HEK293 (cell line): ENCODE data around the gene PDE9A.
"Not testable (repeated sequence)": the region's sequence is repeated elsewhere in the genome, so short reads cannot be mapped to it uniquely, and the experiment has no call there.

ENCODE experiments used
- MYNN ChIP-seq: fragments of 450-650 bp; formaldehyde crosslinking; IDR thresholded peaks from 2 replicates; pipeline ENCODE4 v1.5.1; 2016; ENCODE audit warnings: missing biosample characterization, missing genetic modification characterization, borderline replicate concordance
- SCRT2 ChIP-seq: fragments of 450-650 bp; formaldehyde crosslinking; IDR thresholded peaks from 2 replicates; pipeline ENCODE4 v1.5.1; 2016; ENCODE audit warnings: missing biosample characterization, missing genetic modification characterization
- TCF7L2 ChIP-seq: IDR thresholded peaks from 2 replicates; pipeline ENCODE4 v1.6.1; 2011; ENCODE audit warnings: low read depth, mild to moderate bottlenecking, inconsistent platforms, low read length, moderate library complexity, borderline replicate concordance
- YY1 ChIP-seq: fragments of 450-650 bp; formaldehyde crosslinking; IDR thresholded peaks from 2 replicates; pipeline ENCODE4 v1.5.1; 2018; ENCODE audit warnings: missing biosample characterization, missing genetic modification characterization
- ZNF133 ChIP-seq: fragments of 450-650 bp; formaldehyde crosslinking; IDR thresholded peaks from 2 replicates; pipeline ENCODE4 v1.5.1; 2016; ENCODE audit warnings: missing biosample characterization, missing genetic modification characterization
- ZNF211 ChIP-seq: fragments of 450-650 bp; formaldehyde crosslinking; IDR thresholded peaks from 2 replicates; pipeline ENCODE4 v1.5.1; 2016; ENCODE audit warnings: low read depth, missing biosample characterization, missing genetic modification characterization
- ZNF24 ChIP-seq: fragments of 450-650 bp; formaldehyde crosslinking; IDR thresholded peaks from 2 replicates; pipeline ENCODE4 v1.5.1; 2016; ENCODE audit warnings: missing biosample characterization, missing genetic modification characterization
- ZNF274 ChIP-seq, 2 experiments: fragments of 200-500 bp in 1 of 2; fragments of 450-650 bp in 1 of 2; sonication (Bioruptor generic) in 1 of 2; formaldehyde crosslinking in 1 of 2; IDR thresholded peaks; 2 replicates each; pipeline versions ENCODE4 v1.5.1 to v1.6.1; 2014 to 2016; ENCODE audit warnings: borderline replicate concordance in 1 of 2, inconsistent platforms in 1 of 2, low read length in 1 of 2, missing biosample characterization in 1 of 2, missing genetic modification characterization in 1 of 2
- ZNF311 ChIP-seq: fragments of 450-650 bp; formaldehyde crosslinking; IDR thresholded peaks from 2 replicates; pipeline ENCODE4 v1.5.1; 2017; ENCODE audit warnings: missing biosample characterization, missing genetic modification characterization, borderline replicate concordance
- ZNF792 ChIP-seq: fragments of 450-650 bp; formaldehyde crosslinking; IDR thresholded peaks from 2 replicates; pipeline ENCODE4 v1.5.1; 2016; ENCODE audit warnings: missing biosample characterization, missing genetic modification characterization
- TF ChIP-seq, protein P1 (sequence below): fragments of 450-650 bp; formaldehyde crosslinking; IDR thresholded peaks from 2 replicates; pipeline ENCODE4 v1.5.1; 2016; ENCODE audit warnings: missing biosample characterization, missing genetic modification characterization
- TF ChIP-seq, protein P2 (sequence below): sonication (generic); formaldehyde crosslinking; IDR thresholded peaks from 2 replicates; pipeline ENCODE4 v1.8.1; 2022; ENCODE audit warnings: mild to moderate bottlenecking, moderate library complexity, missing genetic modification reagents
- TF ChIP-seq, protein P3 (sequence below): fragments of 450-650 bp; formaldehyde crosslinking; IDR thresholded peaks from 2 replicates; pipeline ENCODE4 v1.5.1; 2016; ENCODE audit warnings: missing biosample characterization, missing genetic modification characterization
- TF ChIP-seq, protein P4 (sequence below): fragments of 450-650 bp; formaldehyde crosslinking; IDR thresholded peaks from 2 replicates; pipeline ENCODE4 v1.5.1; 2016; ENCODE audit warnings: missing biosample characterization, missing genetic modification characterization

DNA sequence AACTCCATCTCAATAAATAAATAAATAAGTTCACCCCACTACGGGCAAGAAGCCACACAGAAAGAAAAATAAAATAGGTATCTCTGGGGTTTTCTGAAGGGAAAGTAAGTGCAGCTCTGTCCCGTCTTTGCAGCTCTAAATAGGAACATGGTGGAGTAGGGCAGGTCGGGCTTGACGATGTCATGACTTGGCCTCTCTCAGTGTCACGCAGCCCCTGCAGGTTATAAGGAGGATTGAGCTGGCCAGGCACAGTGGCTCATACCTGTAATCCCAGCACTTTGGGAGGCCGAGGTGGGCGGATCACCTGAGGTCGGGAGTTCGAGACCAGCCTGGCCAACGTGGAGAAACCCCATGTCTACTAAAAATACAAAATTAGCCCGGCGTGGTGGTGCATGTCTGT is 67.1 kb downstream of the PDE9A start:
- TF ChIP-seq, protein P1, sequence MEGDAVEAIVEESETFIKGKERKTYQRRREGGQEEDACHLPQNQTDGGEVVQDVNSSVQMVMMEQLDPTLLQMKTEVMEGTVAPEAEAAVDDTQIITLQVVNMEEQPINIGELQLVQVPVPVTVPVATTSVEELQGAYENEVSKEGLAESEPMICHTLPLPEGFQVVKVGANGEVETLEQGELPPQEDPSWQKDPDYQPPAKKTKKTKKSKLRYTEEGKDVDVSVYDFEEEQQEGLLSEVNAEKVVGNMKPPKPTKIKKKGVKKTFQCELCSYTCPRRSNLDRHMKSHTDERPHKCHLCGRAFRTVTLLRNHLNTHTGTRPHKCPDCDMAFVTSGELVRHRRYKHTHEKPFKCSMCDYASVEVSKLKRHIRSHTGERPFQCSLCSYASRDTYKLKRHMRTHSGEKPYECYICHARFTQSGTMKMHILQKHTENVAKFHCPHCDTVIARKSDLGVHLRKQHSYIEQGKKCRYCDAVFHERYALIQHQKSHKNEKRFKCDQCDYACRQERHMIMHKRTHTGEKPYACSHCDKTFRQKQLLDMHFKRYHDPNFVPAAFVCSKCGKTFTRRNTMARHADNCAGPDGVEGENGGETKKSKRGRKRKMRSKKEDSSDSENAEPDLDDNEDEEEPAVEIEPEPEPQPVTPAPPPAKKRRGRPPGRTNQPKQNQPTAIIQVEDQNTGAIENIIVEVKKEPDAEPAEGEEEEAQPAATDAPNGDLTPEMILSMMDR (tag by site-specific recombination): not testable (repeated sequence)
- TF ChIP-seq MYNN (tag by site-specific recombination); ZNF311; TCF7L2; ZNF792 (tag by site-specific recombination); ZNF274 (IDR thresholded peaks at IDR 0.05; ENCODE audit: low read length); ZNF274 (tag by site-specific recombination; IDR thresholded peaks at IDR 0.05; ENCODE audit: borderline replicate concordance); SCRT2 (tag by site-specific recombination); ZNF24 (tag by site-specific recombination); ZNF211 (tag by site-specific recombination); ZNF133 (tag by site-specific recombination); YY1: not testable (repeated sequence)
- TF ChIP-seq, protein P2, sequence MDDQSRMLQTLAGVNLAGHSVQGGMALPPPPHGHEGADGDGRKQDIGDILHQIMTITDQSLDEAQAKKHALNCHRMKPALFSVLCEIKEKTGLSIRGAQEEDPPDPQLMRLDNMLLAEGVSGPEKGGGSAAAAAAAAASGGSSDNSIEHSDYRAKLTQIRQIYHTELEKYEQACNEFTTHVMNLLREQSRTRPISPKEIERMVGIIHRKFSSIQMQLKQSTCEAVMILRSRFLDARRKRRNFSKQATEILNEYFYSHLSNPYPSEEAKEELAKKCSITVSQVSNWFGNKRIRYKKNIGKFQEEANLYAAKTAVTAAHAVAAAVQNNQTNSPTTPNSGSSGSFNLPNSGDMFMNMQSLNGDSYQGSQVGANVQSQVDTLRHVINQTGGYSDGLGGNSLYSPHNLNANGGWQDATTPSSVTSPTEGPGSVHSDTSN: not testable (repeated sequence)
- TF ChIP-seq, protein P3, sequence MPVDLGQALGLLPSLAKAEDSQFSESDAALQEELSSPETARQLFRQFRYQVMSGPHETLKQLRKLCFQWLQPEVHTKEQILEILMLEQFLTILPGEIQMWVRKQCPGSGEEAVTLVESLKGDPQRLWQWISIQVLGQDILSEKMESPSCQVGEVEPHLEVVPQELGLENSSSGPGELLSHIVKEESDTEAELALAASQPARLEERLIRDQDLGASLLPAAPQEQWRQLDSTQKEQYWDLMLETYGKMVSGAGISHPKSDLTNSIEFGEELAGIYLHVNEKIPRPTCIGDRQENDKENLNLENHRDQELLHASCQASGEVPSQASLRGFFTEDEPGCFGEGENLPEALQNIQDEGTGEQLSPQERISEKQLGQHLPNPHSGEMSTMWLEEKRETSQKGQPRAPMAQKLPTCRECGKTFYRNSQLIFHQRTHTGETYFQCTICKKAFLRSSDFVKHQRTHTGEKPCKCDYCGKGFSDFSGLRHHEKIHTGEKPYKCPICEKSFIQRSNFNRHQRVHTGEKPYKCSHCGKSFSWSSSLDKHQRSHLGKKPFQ (tag by site-specific recombination): not testable (repeated sequence)
- TF ChIP-seq, protein P4, sequence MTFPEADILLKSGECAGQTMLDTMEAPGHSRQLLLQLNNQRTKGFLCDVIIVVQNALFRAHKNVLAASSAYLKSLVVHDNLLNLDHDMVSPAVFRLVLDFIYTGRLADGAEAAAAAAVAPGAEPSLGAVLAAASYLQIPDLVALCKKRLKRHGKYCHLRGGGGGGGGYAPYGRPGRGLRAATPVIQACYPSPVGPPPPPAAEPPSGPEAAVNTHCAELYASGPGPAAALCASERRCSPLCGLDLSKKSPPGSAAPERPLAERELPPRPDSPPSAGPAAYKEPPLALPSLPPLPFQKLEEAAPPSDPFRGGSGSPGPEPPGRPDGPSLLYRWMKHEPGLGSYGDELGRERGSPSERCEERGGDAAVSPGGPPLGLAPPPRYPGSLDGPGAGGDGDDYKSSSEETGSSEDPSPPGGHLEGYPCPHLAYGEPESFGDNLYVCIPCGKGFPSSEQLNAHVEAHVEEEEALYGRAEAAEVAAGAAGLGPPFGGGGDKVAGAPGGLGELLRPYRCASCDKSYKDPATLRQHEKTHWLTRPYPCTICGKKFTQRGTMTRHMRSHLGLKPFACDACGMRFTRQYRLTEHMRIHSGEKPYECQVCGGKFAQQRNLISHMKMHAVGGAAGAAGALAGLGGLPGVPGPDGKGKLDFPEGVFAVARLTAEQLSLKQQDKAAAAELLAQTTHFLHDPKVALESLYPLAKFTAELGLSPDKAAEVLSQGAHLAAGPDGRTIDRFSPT (tag by site-specific recombination): not testable (repeated sequence)
